Uterus (tissue), 2 donors: ENCODE measurements around the gene FAM114A1.

Experiments used
- POLR2A ChIP-seq, 2 donors: fragments of 450-650 bp; IDR thresholded peaks; one replicate each; pipeline ENCODE4 v1.6.1; 2016; ENCODE audit warnings: antibody characterized with exemption in 2 of 2, mild to moderate bottlenecking in 1 of 2, moderate library complexity in 1 of 2
- TF ChIP-seq, protein P1 (sequence below), 4 experiments: fragments of 200-600 bp in 2 of 4; fragments of 450-650 bp in 2 of 4; sonication (generic) in 2 of 4; IDR thresholded peaks; one replicate each; pipeline ENCODE4 v1.5.1; 2016 to 2019; ENCODE audit warnings: antibody characterized with exemption in 4 of 4, mild to moderate bottlenecking in 2 of 4, moderate library complexity in 1 of 4

DNA sequence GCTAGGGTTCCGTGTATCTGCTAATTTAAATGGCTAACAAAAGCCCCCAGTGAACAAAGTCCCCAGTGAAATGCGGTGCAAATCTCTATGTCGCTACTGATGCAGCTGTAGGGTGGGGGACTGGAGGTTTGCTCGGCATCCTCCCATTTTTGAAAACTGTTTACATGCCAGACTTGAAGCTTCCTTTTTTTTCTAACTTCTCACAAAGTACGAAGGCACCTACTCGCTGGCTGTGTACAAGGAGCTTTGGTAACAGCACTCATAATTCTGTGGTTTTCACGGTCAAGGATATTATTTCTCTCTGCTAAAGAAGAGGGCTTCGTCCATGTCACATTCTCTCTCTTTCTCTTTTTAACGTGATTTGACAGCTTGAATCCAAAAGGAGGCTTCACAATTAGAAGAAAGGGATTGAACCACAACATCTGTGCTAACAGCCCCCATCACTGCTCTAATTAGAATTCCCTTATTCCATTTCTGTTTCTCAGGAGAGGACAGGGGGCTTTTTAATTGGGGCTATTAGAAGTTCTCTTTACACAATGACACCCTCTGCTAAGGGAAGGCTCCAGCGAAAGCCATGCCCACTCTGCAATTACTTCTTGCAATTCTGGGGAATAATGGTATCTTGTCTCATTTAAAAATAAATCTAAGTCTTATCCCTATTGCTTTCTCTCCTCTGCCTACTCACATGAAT, 117.9 kb downstream of the FAM114A1 start:
- TF ChIP-seq, protein P1, sequence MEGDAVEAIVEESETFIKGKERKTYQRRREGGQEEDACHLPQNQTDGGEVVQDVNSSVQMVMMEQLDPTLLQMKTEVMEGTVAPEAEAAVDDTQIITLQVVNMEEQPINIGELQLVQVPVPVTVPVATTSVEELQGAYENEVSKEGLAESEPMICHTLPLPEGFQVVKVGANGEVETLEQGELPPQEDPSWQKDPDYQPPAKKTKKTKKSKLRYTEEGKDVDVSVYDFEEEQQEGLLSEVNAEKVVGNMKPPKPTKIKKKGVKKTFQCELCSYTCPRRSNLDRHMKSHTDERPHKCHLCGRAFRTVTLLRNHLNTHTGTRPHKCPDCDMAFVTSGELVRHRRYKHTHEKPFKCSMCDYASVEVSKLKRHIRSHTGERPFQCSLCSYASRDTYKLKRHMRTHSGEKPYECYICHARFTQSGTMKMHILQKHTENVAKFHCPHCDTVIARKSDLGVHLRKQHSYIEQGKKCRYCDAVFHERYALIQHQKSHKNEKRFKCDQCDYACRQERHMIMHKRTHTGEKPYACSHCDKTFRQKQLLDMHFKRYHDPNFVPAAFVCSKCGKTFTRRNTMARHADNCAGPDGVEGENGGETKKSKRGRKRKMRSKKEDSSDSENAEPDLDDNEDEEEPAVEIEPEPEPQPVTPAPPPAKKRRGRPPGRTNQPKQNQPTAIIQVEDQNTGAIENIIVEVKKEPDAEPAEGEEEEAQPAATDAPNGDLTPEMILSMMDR (IDR thresholded peaks at IDR 0.05), result no peak
- TF ChIP-seq POLR2A (IDR thresholded peaks at IDR 0.05), result no peak
